D721Med (cell line): ENCODE results near the gene ATP6V0B.

Experiments
- DNase-seq: peaks from one replicate; pipeline ENCODE4 v3.0.0; 2011; ENCODE audit warnings: low spot score; ENCODE audit not compliant: insufficient read length
- FAIRE-seq: peaks from 2 replicates; lab custom pipeline; 2011; peaks lifted over from hg19 to GRCh38; lab: Jason Lieb, UNC
- TF ChIP-seq, protein P1 (sequence below): IDR thresholded peaks from 2 replicates; pipeline ENCODE4 v1.5.1; 2012; ENCODE audit warnings: mild to moderate bottlenecking, control low read depth; ENCODE audit not compliant: insufficient read depth; ENCODE audit errors: missing control alignments

Gene ATP6V0B

DNA sequence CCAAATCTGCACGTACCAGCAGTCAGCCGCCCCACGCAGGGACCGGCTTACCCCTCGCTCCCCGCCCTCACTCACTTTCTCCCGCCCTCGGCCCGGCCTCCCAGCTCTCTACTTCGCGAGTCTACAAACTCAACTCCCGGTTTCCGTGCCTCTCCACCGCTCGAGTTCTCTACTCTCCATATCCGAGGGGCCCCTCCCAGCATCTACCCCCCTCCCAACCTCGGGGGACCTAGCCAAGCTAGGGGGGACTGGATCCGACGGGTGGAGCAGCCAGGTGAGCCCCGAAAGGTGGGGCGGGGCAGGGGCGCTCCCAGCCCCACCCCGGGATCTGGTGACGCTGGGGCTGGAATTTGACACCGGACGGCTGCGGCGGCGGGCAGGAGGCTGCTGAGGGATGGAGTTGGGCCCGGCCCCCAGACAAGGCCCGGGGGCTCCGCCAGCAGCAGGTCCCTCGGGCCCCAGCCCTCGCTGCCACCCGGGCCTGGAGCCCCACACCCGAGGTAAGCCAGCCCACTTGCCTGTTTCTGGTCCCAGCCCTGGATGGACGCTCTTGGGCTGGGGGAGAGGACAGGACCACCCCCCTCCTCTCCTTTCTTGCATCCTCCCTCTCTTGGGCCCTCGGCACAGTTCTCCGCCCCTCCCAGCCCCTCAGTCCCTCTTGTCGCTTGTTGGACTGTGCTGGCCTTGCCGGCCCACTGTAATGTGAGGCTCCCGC, 41.2 kb upstream of the ATP6V0B start, which contains the start of gene ARTN:
Gene ARTN (plus strand): TSS at position 416 of the 715 bp plus-strand sequence. CDS start 1,856 bp downstream, outside the sequence.
- TF ChIP-seq, protein P1, sequence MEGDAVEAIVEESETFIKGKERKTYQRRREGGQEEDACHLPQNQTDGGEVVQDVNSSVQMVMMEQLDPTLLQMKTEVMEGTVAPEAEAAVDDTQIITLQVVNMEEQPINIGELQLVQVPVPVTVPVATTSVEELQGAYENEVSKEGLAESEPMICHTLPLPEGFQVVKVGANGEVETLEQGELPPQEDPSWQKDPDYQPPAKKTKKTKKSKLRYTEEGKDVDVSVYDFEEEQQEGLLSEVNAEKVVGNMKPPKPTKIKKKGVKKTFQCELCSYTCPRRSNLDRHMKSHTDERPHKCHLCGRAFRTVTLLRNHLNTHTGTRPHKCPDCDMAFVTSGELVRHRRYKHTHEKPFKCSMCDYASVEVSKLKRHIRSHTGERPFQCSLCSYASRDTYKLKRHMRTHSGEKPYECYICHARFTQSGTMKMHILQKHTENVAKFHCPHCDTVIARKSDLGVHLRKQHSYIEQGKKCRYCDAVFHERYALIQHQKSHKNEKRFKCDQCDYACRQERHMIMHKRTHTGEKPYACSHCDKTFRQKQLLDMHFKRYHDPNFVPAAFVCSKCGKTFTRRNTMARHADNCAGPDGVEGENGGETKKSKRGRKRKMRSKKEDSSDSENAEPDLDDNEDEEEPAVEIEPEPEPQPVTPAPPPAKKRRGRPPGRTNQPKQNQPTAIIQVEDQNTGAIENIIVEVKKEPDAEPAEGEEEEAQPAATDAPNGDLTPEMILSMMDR = no peak
- FAIRE-seq = no peak
- no peak for DNase-seq

DNA sequence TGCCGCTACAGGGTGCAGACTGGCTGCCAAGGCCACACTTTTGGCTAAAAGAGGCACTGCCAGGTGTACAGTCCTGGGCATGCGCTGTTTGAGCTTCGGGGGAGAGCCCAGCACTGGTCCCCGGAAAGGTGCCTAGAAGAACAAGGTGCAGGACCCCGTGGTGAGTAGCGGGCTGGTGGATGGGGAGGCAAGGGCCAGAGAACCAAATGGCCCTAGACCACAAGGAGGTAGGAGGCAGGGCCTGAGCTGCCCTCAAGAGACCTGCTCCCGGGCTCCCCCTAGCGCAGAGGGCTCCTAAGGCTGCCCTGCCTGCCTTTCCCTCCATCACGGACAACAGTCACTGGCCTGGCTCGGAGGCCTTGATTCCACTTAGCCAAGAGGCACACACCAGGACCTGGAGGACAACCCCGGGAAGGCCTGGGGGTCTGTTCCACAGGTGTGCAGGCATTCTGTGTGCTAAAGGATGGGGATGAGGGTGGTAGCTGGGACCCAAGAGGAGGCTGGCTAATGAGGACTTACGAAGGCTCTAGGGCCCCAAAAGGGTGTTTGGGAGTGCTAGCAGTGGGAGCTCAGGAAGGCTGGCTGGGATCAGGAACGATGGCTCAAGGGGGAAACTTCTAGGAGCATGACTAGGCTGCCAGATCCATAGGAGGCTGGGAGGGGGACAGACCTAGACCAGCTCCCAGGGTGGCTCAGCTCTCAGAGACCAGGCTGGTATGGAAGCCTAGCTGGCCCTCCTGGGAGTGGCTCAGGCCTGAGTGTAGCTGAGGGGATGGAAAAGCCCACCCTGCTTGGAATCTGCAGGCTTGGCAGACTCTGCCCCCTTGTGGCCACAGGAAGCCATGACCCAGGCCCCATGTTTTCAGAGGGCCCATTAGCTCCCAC, 40.4 kb upstream of the ATP6V0B start:
- TF ChIP-seq, protein P1 = peak; percentile 91
- peak; percentile 91 for DNase-seq
- no peak for FAIRE-seq

DNA sequence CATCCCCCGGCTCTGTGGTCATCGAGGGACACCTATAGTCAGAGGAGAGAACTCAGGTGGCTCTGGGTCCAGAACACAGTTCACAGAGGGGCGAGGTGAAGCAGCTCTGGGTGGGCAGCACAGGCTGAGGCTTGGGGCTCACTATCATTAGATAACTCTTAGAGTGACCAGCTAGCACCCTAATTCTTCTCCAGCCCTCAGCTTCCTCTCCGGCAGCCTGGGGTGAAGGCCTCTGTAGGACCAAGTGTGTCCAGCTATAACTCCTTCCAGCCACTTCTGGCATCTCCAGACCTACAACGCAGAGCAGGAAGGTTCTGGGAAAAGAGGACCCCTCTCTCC, 39.8 kb upstream of the ATP6V0B start:
- DNase-seq (no peak), FAIRE-seq (no peak)
- TF ChIP-seq, protein P1 = no peak

DNA sequence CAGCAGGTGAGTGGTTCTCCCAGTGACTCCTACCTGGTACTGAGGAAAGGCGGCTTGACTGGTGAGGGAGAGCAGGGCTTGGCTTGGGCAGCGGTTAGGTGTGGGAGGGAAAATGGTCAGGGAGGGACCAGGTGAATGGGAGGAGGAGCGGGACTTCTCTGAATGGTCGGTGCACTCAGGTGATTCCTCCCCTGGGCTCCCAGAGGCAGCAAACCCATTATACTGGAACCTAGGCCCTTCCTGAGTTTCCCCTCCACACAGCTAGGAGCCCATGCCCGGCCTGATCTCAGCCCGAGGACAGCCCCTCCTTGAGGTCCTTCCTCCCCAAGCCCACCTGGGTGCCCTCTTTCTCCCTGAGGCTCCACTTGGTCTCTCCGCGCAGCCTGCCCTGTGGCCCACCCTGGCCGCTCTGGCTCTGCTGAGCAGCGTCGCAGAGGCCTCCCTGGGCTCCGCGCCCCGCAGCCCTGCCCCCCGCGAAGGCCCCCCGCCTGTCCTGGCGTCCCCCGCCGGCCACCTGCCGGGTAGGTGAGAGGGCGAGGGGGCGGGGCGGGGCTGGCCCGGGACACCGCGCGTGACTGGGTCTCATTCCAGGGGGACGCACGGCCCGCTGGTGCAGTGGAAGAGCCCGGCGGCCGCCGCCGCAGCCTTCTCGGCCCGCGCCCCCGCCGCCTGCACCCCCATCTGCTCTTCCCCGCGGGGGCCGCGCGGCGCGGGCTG, 38.9 kb upstream of the ATP6V0B start:
- TF ChIP-seq, protein P1 = no peak
- DNase-seq = no peak
- no peak for FAIRE-seq

DNA sequence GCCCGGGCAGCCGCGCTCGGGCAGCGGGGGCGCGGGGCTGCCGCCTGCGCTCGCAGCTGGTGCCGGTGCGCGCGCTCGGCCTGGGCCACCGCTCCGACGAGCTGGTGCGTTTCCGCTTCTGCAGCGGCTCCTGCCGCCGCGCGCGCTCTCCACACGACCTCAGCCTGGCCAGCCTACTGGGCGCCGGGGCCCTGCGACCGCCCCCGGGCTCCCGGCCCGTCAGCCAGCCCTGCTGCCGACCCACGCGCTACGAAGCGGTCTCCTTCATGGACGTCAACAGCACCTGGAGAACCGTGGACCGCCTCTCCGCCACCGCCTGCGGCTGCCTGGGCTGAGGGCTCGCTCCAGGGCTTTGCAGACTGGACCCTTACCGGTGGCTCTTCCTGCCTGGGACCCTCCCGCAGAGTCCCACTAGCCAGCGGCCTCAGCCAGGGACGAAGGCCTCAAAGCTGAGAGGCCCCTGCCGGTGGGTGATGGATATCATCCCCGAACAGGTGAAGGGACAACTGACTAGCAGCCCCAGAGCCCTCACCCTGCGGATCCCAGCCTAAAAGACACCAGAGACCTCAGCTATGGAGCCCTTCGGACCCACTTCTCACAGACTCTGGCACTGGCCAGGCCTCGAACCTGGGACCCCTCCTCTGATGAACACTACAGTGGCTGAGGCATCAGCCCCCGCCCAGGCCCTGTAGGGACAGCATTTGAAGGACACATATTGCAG, 38.2 kb upstream of the ATP6V0B start:
- TF ChIP-seq, protein P1 = no peak
- FAIRE-seq (no peak), DNase-seq (no peak)

DNA sequence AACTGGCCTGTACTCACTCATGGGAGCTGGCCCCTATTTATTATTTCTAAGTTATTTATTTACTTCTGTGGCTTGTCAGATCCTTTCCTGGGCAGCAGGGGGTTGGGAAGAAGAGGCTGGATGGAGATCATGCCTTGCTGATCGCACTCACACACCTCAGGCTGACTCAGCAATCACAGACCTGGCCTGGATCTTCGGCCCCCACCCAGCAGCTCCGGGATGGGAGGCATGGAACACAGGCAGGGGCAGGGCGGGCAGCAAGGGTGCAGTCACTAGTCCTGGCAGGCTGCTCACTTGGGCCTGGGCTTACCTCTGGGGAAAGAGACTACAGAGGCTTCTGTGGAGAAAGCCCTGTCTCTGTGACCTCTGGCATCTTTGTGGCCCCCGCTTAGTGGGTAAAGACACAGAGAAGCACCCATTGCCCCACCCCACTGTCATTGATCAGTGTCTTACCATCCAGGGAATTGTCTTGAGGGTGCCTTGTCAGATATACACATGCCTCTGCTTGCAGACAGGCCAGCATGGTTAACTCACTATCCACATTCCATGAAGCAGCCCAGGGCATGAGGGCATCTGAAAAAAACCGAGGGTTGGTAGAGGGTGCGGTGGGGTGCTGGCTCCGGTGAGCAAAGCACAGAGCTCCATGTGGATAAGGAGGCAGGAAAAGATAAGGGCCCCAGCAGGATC, 37.4 kb upstream of the ATP6V0B start:
- no peak for DNase-seq
- TF ChIP-seq, protein P1 = no peak
- no peak for FAIRE-seq
